OCI-LY3 (cell line): ENCODE data around the gene MYLK.

ENCODE experiments used
- H2AFZ ChIP-seq: fragments of 200-600, 300-600 bp; shearing (Covaris generic); 2 replicates; pipeline ENCODE4 v1.6.0; 2014; ENCODE audit warnings: antibody characterized with exemption, low read depth, low read length
- H3K27ac ChIP-seq: fragments of 200-600, 300-600 bp; sonication (generic); 2 replicates; pipeline ENCODE4 v1.5.1; 2014; ENCODE audit warnings: mild to moderate bottlenecking, low read length, moderate library complexity, mixed read lengths
- H3K27me3 ChIP-seq: fragments of 200-600, 300-600 bp; sonication (generic); 2 replicates; pipeline ENCODE4 v1.6.1; 2014; ENCODE audit warnings: low read depth, low read length, mixed read lengths
- H3K36me3 ChIP-seq: fragments of 200-600, 300-600 bp; sonication (generic); replicated peaks from 2 replicates; pipeline ENCODE3; 2014; ENCODE audit warnings: low read depth, low read length, mixed read lengths
- H3K4me1 ChIP-seq: fragments of 300-600, 200-600 bp; sonication (generic); 2 replicates; pipeline ENCODE4 v1.6.1; 2014; ENCODE audit warnings: low read length, mixed read lengths
- H3K4me2 ChIP-seq: fragments of 200-600, 300-600 bp; sonication (generic); 2 replicates; pipeline ENCODE4 v1.6.1; 2014; ENCODE audit warnings: low read length, mixed read lengths
- H3K4me3 ChIP-seq: fragments of 300-600, 200-600 bp; sonication (generic); 2 replicates; pipeline ENCODE4 v1.5.1; 2014; ENCODE audit warnings: antibody characterized with exemption, mild to moderate bottlenecking, low read length, moderate library complexity
- H3K79me2 ChIP-seq: fragments of 300-600, 200-600 bp; shearing (Covaris generic); 2 replicates; pipeline ENCODE4 v1.6.1; 2014; ENCODE audit warnings: mild to moderate bottlenecking, low read length, mixed read lengths
- H3K9ac ChIP-seq: fragments of 300-600, 200-600 bp; shearing (Covaris generic); 2 replicates; pipeline ENCODE4 v1.6.0; 2014; ENCODE audit warnings: mild to moderate bottlenecking, low read length, moderate library complexity
- H3K9me3 ChIP-seq: fragments of 200-600, 300-600 bp; shearing (Covaris generic); 2 replicates; pipeline ENCODE4 v1.6.1; 2014; ENCODE audit warnings: low read length, mixed read lengths; ENCODE audit not compliant: insufficient read depth
- H4K20me1 ChIP-seq: fragments of 200-600, 300-600 bp; sonication (generic); 2 replicates; pipeline ENCODE4 v1.6.1; 2016; ENCODE audit warnings: low read length, mixed read lengths; ENCODE audit not compliant: insufficient read depth
- EZH2phosphoT487 ChIP-seq: fragments of 200-600 bp; shearing (Covaris generic); IDR thresholded peaks from 2 replicates; pipeline ENCODE4 v1.6.1; 2018; ENCODE audit warnings: antibody characterized with exemption, mixed run types, low read depth
- TF ChIP-seq, protein P1 (sequence below): fragments of 200-600, 300-600 bp; sonication (generic); IDR thresholded peaks from 2 replicates; pipeline ENCODE4 v1.5.1; 2014; ENCODE audit warnings: antibody characterized with exemption, low read length, low read depth

MYLK gene, protein sequence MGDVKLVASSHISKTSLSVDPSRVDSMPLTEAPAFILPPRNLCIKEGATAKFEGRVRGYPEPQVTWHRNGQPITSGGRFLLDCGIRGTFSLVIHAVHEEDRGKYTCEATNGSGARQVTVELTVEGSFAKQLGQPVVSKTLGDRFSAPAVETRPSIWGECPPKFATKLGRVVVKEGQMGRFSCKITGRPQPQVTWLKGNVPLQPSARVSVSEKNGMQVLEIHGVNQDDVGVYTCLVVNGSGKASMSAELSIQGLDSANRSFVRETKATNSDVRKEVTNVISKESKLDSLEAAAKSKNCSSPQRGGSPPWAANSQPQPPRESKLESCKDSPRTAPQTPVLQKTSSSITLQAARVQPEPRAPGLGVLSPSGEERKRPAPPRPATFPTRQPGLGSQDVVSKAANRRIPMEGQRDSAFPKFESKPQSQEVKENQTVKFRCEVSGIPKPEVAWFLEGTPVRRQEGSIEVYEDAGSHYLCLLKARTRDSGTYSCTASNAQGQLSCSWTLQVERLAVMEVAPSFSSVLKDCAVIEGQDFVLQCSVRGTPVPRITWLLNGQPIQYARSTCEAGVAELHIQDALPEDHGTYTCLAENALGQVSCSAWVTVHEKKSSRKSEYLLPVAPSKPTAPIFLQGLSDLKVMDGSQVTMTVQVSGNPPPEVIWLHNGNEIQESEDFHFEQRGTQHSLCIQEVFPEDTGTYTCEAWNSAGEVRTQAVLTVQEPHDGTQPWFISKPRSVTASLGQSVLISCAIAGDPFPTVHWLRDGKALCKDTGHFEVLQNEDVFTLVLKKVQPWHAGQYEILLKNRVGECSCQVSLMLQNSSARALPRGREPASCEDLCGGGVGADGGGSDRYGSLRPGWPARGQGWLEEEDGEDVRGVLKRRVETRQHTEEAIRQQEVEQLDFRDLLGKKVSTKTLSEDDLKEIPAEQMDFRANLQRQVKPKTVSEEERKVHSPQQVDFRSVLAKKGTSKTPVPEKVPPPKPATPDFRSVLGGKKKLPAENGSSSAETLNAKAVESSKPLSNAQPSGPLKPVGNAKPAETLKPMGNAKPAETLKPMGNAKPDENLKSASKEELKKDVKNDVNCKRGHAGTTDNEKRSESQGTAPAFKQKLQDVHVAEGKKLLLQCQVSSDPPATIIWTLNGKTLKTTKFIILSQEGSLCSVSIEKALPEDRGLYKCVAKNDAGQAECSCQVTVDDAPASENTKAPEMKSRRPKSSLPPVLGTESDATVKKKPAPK (N-terminal part only)

DNA sequence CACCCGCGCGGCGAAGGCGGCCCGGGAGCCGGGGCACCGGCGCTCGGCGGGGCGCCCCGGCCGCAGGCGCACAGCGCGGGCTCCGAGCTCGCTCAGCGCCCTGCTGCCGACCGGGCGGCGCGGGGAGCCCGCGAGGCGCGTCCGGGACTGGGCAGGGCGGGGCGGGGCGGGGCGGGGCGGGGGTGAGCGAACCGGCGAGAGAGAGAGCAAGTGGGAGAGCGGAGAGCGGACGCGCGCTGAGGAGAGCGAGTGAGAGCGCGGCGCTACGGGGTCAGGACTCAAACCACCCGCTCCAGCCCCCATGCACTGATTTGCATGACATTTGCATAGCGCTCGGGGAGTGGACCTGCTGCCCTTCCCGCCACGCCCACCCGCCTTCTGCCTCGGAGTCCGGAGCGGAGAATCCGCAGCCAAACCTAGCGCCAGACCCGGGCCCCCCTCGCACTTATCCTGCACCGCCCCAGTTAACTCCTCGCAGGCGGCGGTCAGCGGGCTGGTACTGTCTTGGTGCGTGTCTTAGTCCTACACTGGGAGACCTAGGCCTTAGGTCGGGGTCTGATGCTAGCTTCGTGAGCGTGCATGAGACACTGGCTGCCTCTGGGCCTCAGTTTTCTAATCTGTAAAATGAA, at the start of gene MYLK:
MYLK (minus strand) TSS at position 130 of the 629 bp plus-strand sequence. CDS start 90,491 bp downstream, outside the sequence.
- H3K4me1 ChIP-seq: no peaks in the 10 kb centered on the region
- no peaks in the 10 kb centered on the region for H4K20me1 ChIP-seq
- no peaks in the 10 kb centered on the region for H3K79me2 ChIP-seq
- no peaks in the 10 kb centered on the region for H3K27me3 ChIP-seq
- no peak within 1 kb of the TSS for H3K27ac ChIP-seq
- no peaks in the 10 kb centered on the region for H3K9me3 ChIP-seq
- H3K4me2 ChIP-seq: no peak within 1 kb of the TSS
- TF ChIP-seq, protein P1, sequence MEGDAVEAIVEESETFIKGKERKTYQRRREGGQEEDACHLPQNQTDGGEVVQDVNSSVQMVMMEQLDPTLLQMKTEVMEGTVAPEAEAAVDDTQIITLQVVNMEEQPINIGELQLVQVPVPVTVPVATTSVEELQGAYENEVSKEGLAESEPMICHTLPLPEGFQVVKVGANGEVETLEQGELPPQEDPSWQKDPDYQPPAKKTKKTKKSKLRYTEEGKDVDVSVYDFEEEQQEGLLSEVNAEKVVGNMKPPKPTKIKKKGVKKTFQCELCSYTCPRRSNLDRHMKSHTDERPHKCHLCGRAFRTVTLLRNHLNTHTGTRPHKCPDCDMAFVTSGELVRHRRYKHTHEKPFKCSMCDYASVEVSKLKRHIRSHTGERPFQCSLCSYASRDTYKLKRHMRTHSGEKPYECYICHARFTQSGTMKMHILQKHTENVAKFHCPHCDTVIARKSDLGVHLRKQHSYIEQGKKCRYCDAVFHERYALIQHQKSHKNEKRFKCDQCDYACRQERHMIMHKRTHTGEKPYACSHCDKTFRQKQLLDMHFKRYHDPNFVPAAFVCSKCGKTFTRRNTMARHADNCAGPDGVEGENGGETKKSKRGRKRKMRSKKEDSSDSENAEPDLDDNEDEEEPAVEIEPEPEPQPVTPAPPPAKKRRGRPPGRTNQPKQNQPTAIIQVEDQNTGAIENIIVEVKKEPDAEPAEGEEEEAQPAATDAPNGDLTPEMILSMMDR: no peak
- TF ChIP-seq EZH2phosphoT487: no peak
- H3K4me3 ChIP-seq: no peak within 1 kb of the TSS
- H3K9ac ChIP-seq: no peak within 1 kb of the TSS
- no peak within 1 kb of the TSS for H2AFZ ChIP-seq
- H3K36me3 ChIP-seq: no peaks in the 10 kb centered on the region

DNA sequence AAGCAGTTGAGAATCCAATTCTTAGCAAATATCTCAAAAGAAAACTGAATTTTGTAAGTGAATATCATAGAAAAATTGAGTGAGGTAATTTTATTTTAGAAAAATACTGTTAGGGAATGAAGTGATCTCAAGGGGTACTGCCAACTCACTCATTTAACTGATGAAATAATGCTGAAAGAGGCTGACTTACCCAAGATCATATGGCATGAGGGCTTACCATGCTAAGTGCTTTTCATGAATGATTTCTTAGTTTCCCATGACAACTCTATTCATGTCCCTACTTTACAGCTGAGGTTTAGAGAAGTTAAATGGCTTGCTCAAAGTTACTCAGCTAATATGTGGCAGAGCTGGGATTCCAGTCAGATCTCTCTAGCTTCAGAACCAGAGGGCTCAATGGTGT, 46.3 kb upstream of the MYLK start:
- no peaks in the 10 kb centered on the region for H3K27me3 ChIP-seq
- H3K79me2 ChIP-seq: no peaks in the 10 kb centered on the region
- no peak overlapping the region for H2AFZ ChIP-seq
- H4K20me1 ChIP-seq: no peaks in the 10 kb centered on the region
- no peak overlapping the region for H3K4me3 ChIP-seq
- no peak for TF ChIP-seq EZH2phosphoT487
- TF ChIP-seq, protein P1: no peak
- H3K9ac ChIP-seq: no peak overlapping the region
- no peak overlapping the region for H3K4me2 ChIP-seq
- H3K9me3 ChIP-seq: no peaks in the 10 kb centered on the region
- H3K4me1 ChIP-seq: no peaks in the 10 kb centered on the region
- no peaks in the 10 kb centered on the region for H3K36me3 ChIP-seq
- no peak overlapping the region for H3K27ac ChIP-seq

DNA sequence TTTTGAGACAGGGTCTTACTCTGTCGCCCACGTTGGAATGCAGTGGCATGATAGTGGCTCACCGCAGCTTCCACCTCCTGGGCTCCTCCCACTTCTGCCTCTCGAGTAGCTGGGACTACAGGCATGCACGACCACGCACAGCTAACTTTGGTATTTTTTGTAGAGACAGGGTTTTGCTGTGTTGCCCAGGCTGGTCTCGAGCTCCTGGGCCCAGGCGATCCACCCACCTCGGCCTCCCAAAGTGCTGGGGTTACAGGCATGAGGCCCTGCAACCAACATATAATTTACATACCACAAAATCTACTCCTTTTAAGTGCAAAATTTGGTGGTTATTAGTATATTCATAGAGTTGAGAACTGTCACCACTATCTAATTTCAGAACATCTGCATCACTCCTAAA, 45.2 kb upstream of the MYLK start:
- TF ChIP-seq, protein P1: no peak
- TF ChIP-seq EZH2phosphoT487: no peak
- Histone ChIP-seq H3K4me3 (no peak overlapping the region), H3K79me2 (no peaks in the 10 kb centered on the region), H3K9ac (no peak overlapping the region), H2AFZ (no peak overlapping the region), H3K4me1 (no peaks in the 10 kb centered on the region), H4K20me1 (no peaks in the 10 kb centered on the region), H3K27me3 (no peaks in the 10 kb centered on the region), H3K27ac (no peak overlapping the region), H3K9me3 (no peaks in the 10 kb centered on the region), H3K4me2 (no peak overlapping the region), H3K36me3 (peaks cover 3% of the 10 kb centered on the region)
